Right ventricle myocardium superior (tissue), 1 donor: ENCODE measurements around the gene NSD1. TPM values are rescaled to one million over a fixed set of nuclear protein-coding genes. Genes with fewer than 3 reads are reported as not detected.
A peak's percentile ranks its signal among the peaks of the same experiment; 100 is the strongest.

ENCODE experiments used
- ATAC-seq: fragments of 200-7000 bp; cut with Tn5 transposase; one replicate; pipeline ENCODE4 v1.9.1; 2020; ENCODE audit warnings: mild to moderate bottlenecking; ENCODE audit not compliant: poor library complexity
- DNase-seq: peaks from one replicate; pipeline ENCODE4 v3.0.0-alpha.2; 2020
- intact Hi-C: fragments of 100-400 bp; cut with DNase I; formaldehyde crosslinking; loops from one replicate; pipeline ENCODE4 v1.11.2; 2022
- long read RNA-seq: library from polyadenylated mRNA; unstranded; transcript quantifications from one replicate; pipeline ENCODE4 v2.0.0, GENCODE V29; 2021
- total RNA-seq: library from RNA; stranded (reverse); fragmentation: NEBNext Ultra II Directional; extraction: Animal tissue kit (Norgen Biotek cat#: 25700); gene quantifications from one replicate; pipeline ENCODE4 v1.2.1, GENCODE V29; 2021
- donor health status: DM: no; HTN: yes; CAD: no; lungs with severe emphysema.

NSD1 gene
- total RNA-seq = 33.6 TPM
- long read RNA-seq, partial matches to known transcripts = 5 of 17 reads
- long read RNA-seq, other reads (novel, unspliced or antisense) = 10 of 17 reads

- intact Hi-C loops = loop anchor here (10.0 kb wide), 1 partner anchor 162 kb away; no protein-coding TSS in a partner anchor
- DNase-seq (peak; percentile 93), ATAC-seq (peak; percentile 82)
Measured at GRCh38 chr5:177133096-177133852, at the start of gene NSD1. Gene NSD1 (plus strand): TSS chr5:177133773. CDS start chr5:177135104, 1,331 bp downstream.

DNA sequence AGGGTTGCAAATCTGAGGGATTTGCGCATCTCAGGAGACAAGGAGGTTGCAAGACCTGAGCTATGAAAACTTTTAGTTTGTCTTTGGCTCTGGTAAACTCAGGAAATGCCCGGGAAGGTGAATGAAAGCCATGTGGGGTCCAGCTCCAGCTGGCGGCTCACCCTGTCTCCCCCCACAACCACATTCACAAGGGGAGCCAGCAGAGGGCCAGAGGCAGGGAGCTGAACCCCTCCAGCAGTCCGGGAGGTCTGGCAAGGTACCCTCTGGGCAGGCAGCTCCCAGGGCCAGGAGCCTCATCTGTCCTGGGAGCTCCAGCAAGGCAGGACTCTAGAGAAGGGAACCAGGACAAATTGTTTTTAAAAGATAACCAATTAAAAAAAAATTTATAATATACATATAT is 49.4 kb upstream of the NSD1 start:
- intact Hi-C loops = no loop called here
- DNase-seq (no peak), ATAC-seq (no peak)

DNA sequence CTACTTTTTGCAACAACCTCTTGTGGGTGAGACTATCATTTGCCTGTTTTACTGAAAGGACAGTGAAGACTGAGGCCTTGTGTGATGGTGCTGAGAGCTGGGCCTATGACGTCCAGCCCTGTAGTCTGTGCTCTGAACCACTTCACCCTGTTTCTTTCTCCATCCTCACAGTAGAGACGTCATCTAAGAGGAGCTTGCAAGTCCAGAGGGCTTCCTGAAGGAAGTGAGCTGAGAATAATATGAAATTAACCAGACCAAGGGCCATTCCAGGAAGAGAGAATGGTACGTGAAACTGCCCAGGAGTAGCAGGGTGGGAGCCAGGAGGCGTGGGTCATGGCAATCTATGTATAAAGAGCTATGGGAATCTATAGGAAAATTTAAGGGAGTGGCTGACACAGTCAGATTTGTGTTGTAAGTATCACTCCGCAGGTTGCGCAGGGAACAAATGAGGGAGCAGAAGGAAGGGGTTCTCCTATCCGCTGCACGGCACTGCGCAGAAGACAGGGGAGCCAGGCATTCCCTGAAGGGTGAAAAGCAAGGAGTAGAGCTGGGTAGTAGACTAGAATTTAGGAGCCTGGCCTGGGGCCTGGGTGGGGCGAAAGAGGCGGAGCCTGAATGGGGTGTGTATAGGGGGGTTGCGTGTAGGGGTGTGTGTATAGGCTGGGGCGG is 47.5 kb upstream of the NSD1 start:
- DNase-seq (no peak), ATAC-seq (no peak)
- intact Hi-C loops = no loop called here

DNA sequence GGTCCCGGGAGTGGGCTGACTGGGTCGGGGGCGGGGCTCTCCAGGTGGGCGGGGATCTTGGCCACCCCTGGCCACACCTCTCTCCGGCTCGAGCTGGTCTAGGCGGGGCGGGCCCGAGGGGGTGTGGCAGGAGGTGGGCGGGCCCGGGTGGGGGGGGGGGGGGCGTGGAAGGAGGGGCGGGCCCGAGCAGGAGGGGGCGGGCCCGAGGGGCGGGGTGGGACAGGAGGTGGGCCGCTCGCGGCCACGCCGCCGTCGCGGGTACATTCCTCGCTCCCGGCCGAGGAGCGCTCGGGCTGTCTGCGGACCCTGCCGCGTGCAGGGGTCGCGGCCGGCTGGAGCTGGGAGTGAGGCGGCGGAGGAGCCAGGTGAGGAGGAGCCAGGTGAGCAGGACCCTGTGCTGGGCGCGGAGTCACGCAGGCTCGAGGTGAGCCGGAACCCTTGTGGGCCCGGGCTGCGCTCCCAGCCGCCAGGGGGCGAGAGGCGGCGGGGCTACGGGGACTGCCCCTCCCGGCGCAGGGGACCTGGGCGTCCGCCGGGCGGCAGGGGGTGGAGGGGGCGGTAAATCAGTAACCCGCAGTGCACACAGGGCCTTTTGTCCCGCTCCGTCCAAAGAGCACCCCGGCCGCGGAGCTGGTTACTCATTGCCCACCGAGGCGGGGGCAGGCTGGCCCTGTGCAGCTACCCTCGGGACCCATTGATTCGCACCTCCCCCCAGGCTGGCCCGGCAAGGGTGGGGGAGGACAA is 46.7 kb upstream of the NSD1 start, which contains the start of gene FGFR4:
FGFR4 (plus strand) TSS at position 262 of the 744 bp plus-strand sequence. CDS start 2,688 bp downstream, outside the sequence.
- DNase-seq (peak; percentile 61), ATAC-seq (peak; percentile 61)
- intact Hi-C loops = no loop called here

DNA sequence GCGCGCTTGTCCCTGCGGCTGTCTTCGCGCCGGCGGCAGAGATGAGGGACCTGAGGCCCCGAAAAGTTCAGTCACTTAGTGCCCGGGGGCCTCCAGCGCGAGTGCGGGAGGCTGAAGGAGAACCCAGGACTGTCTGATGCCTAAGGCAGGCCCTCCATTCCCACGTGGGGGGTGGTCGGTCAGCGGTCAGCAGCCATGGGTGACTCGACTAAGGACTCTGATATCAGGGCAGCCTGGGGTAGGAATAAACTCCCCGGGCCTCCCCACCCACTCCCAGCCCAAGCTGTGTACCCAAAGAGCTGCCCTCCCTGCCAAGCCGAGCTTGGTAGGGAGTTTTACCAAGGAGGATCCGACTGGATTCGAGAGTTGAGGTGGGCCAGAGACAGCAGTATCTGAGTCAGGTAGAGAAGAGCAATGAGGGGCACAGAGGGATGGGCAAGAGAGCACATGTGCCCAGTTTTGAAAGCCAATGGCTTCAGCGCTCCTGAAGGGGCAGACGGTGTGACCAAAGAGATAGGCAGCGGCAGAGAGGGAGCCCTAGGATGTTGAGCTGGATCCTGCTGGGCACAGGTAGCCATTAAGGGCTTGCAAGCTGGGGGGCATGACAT is 46.1 kb upstream of the NSD1 start:
- DNase-seq = no peak
- no peak for ATAC-seq
- intact Hi-C loops = no loop called here

GRCh38 chr5:177089127-177089526 is 44.4 kb upstream of the NSD1 start:
- DNase-seq (peak; percentile 79), ATAC-seq (peak; percentile 61)
- intact Hi-C loops = no loop called here

GRCh38 chr5:177089825-177090641 is 43.5 kb upstream of the NSD1 start:
- ATAC-seq (no peak), DNase-seq (no peak)
- intact Hi-C loops = no loop called here

DNA sequence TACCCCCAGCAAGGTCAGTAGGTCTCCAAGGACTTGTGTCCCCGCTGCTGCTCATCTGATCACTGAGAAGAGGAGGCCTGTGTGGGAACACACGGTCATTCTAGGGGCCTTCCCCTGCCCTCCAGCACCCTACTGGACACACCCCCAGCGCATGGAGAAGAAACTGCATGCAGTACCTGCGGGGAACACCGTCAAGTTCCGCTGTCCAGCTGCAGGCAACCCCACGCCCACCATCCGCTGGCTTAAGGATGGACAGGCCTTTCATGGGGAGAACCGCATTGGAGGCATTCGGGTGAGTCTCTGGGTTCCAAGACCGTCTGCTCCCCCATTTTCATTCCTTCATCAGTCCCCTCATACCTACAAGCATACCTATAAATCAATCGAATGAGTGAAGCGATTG is 42.8 kb upstream of the NSD1 start:
- ATAC-seq = no peak
- intact Hi-C loops = no loop called here
- no peak for DNase-seq

DNA sequence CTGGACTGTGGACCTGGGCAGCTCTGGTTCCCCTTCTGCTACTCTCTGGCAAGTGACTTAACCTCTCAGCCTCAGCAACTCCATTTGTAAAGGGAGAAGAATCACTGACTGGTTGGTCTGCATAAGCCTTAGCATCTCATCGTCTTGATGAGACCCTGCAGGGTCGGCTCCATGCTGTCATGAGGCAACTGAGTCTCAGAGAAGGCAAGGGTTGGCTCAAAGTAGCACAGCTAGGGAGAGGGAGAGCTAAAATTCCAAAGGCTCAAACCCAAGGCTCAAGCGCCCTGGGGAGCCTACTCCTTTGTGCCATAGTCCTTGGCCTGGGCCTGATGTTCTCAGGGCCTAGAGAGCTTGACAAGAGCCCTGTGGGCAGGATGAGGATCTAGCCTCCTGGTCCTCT is 42.3 kb upstream of the NSD1 start:
- no peak for ATAC-seq
- DNase-seq = no peak
- intact Hi-C loops = no loop called here

DNA sequence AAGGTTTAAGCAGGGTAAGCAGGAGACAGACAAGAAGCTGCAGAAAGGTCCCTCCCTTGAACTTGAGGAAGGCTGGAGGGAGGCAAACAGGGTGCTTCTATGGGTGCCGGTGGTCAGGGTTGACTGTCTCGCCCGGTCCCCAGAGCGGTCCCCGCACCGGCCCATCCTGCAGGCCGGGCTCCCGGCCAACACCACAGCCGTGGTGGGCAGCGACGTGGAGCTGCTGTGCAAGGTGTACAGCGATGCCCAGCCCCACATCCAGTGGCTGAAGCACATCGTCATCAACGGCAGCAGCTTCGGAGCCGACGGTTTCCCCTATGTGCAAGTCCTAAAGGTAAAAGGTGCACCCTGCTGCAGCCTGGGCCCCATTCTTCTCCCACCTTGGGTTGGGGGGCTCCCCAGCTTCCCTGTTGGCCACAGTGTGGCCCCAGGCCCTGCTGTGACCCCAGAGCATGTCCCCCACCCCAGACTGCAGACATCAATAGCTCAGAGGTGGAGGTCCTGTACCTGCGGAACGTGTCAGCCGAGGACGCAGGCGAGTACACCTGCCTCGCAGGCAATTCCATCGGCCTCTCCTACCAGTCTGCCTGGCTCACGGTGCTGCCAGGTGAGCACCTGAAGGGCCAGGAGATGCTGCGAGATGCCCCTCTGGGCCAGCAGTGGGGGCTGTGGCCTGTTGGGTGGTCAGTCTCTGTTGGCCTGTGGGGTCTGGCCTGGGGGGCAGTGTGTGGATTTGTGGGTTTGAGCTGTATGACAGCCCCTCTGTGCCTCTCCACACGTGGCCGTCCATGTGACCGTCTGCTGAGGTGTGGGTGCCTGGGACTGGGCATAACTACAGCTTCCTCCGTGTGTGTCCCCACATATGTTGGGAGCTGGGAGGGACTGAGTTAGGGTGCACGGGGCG is 41.1 kb upstream of the NSD1 start:
- DNase-seq = no peak
- no peak for ATAC-seq
- intact Hi-C loops = no loop called here

- intact Hi-C loops = no loop called here
- DNase-seq (no peak), ATAC-seq (no peak)
Measured at GRCh38 chr5:177093082-177093712, 40.4 kb upstream of the NSD1 start.

DNA sequence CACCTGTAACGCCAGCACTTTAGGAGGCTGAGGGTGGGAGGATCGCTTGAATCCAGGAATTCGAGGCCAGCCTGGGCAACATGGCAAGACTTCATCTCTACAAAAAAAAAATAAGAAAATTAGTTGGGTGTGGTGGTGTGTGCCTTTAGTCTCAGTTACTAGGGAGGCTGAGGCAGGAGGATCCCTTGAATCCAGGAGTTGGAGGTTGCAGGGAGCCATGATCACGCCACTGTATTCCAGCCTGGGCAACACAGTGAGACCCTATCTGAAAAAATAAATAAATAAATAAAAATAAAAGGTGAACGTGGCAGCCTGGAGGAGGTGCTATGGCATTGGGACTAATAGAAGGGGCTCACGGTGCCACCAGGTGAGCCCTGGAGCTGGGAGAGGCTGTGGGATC is 39.8 kb upstream of the NSD1 start:
- intact Hi-C loops = no loop called here
- no peak for ATAC-seq

DNA sequence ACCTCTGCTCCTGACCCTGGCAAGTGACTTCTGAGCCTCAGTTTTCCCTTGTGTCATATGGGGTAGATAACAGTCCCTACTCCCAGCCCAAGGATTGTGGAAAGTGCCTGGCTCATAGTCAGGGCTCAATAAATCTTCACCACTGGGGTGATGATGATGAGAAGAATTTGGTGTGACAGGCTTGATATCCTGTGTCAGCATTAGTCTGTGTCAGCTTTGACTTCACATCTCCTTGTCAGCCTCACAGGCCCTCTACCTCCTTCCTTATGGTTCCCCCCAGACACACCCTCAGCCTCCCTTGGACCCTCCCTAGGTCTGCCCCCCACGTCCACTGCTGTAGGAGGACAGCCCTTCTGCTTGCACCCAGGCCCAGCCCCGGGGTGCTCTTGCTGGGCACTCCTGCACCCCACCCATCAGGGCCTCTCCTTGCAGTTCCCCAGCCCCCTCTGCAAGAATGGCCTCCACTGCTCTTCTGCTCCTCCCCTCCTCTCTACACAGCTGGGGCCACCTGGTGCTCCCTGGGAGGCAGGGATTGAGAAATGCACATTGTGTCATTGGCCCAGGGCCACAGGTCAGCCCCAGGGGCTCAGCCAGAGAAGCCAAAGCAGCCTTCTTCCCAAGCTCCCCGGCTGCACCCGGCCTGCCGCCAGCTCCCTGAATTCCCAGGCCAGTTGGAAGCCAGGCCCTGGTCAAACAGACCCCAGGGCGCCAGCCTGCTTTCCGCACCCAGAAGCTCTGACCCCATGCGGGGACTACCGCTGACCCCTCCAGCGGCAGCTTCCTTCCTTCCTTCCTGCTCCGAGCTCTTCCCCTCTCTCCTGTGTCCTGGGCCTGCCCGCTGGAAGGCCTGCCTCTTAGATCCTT is 39.1 kb upstream of the NSD1 start:
- ATAC-seq (peak; percentile 84), DNase-seq (peak; percentile 92)
- intact Hi-C loops = no loop called here

More for the DNA sequence above, 39.8 kb upstream of the NSD1 start:
- no peak for DNase-seq

GRCh38 chr5:177095088-177095669 is 38.4 kb upstream of the NSD1 start:
- intact Hi-C loops = no loop called here
- ATAC-seq (no peak), DNase-seq (no peak)

- intact Hi-C loops = no loop called here
- DNase-seq (no peak), ATAC-seq (no peak)
Measured at GRCh38 chr5:177096162-177097015, 37.2 kb upstream of the NSD1 start.
